Testis (tissue), 5 donors: ENCODE measurements around the gene CD4. TPM values are rescaled to one million over a fixed set of nuclear protein-coding genes. Genes with fewer than 3 reads are reported as not detected.
A peak's percentile ranks its signal among the peaks of the same experiment; 100 is the strongest.
"Not testable (repeated sequence)": the region's sequence is repeated elsewhere in the genome, so short reads cannot be mapped to it uniquely, and the experiment has no call there.

Experiments
- DNase-seq: peaks from one replicate; pipeline ENCODE4 v3.0.0-alpha.2; 2019
- H3K27ac ChIP-seq, 2 donors: fragments of 200-600 bp; sonication (generic); one replicate each; pipeline ENCODE4 v1.5.1; 2019
- H3K27me3 ChIP-seq: fragments of 200-600 bp; sonication (generic); one replicate; pipeline ENCODE4 v1.5.1; 2019
- H3K36me3 ChIP-seq: fragments of 200-600 bp; sonication (generic); one replicate; pipeline ENCODE4 v1.5.1; 2017; ENCODE audit warnings: low read depth; ENCODE audit errors: missing control alignments
- H3K4me1 ChIP-seq: fragments of 200-600 bp; sonication (generic); one replicate; pipeline ENCODE4 v1.5.1; 2019
- H3K4me3 ChIP-seq, 2 donors: fragments of 200-600 bp; sonication (generic); one replicate each; pipeline ENCODE4 v1.5.1; 2017 to 2019
- H3K9me3 ChIP-seq: fragments of 200-600 bp; sonication (generic); one replicate; pipeline ENCODE4 v1.5.1; 2017
- POLR2A ChIP-seq: fragments of 450-650 bp; IDR thresholded peaks from one replicate; pipeline ENCODE4 v1.6.1; 2017; ENCODE audit warnings: antibody characterized with exemption, mild to moderate bottlenecking, moderate library complexity
- WGBS, 2 donors: methylation state at CpG; one replicate each; pipeline ENCODE4 v1.1.5; 2018; 5-methylcytosine and 5-hydroxymethylcytosine counted together
- intact Hi-C: fragments of 100-400 bp; cut with DNase I; formaldehyde crosslinking; loops from one replicate; pipeline ENCODE4 v1.15.1; 2023; ENCODE audit warnings: low total_unique reads
- long read RNA-seq, 2 donors: transcript quantifications; one replicate each; lab custom pipeline, GENCODE V29; 2026
- polyA plus RNA-seq: library from polyadenylated mRNA; stranded (reverse); fragments of 350-450 nt; fragmentation: Illumina TruSeq; extraction: RNeasy Lipid Tissue Mini Kit (QIAGEN cat#74804); gene quantifications from one replicate; pipeline ENCODE4 v1.2.3, GENCODE V29; 2014; ENCODE audit warnings: low read depth, low replicate concordance; ENCODE audit not compliant: insufficient read depth
- total RNA-seq, 2 donors: library from RNA; depleted of rRNA; stranded (reverse); fragments of >200 nt; gene quantifications; one replicate each; pipeline ENCODE4 v1.2.3, GENCODE V29; 2016
- TF ChIP-seq, protein P1 (sequence below), 3 experiments: fragments of 450-650 bp in 2 of 3; fragments of 200-600 bp in 1 of 3; sonication (generic) in 1 of 3; IDR thresholded peaks; one replicate each; pipeline ENCODE4 v1.5.1; 2016 to 2019; ENCODE audit warnings: antibody characterized with exemption in 3 of 3, mild to moderate bottlenecking in 2 of 3, moderate library complexity in 1 of 3

Gene CD4
- total RNA-seq (1 to 10 TPM; 2.0 to 4.5 TPM), polyA plus RNA-seq (22.2 TPM)
- long read RNA-seq, donor 1, partial matches to known transcripts: 0 of 1 reads
- long read RNA-seq, donor 1, other reads (novel, unspliced or antisense): 0 of 1 reads
- long read RNA-seq, donor 2: 0 reads

- Histone ChIP-seq H3K4me3 (no peak within 1 kb of the TSS), H3K36me3 (no peaks in the 10 kb centered on the region), H3K27ac (peak within 1 kb of the TSS; percentile 44 to 67), H3K27me3 (no peaks in the 10 kb centered on the region), H3K9me3 (no peaks in the 10 kb centered on the region), H3K4me1 (peaks cover 20% of the 10 kb centered on the region)
- TF ChIP-seq, protein P1, sequence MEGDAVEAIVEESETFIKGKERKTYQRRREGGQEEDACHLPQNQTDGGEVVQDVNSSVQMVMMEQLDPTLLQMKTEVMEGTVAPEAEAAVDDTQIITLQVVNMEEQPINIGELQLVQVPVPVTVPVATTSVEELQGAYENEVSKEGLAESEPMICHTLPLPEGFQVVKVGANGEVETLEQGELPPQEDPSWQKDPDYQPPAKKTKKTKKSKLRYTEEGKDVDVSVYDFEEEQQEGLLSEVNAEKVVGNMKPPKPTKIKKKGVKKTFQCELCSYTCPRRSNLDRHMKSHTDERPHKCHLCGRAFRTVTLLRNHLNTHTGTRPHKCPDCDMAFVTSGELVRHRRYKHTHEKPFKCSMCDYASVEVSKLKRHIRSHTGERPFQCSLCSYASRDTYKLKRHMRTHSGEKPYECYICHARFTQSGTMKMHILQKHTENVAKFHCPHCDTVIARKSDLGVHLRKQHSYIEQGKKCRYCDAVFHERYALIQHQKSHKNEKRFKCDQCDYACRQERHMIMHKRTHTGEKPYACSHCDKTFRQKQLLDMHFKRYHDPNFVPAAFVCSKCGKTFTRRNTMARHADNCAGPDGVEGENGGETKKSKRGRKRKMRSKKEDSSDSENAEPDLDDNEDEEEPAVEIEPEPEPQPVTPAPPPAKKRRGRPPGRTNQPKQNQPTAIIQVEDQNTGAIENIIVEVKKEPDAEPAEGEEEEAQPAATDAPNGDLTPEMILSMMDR (IDR thresholded peaks at IDR 0.05): no peak
- TF ChIP-seq POLR2A: no peak
- DNase-seq: peak; percentile 61
- intact Hi-C loops: no loop called here
- WGBS, 2 donors: 69 to 72% methylated on average over 13 to 18 of the region's 18 CpGs
These were observed at the start of gene CD4 for GRCh38 chr12:6788972-6789924. TSS of gene CD4 (plus strand) at chr12:6789528. CDS start at chr12:6800139, 10,611 bp downstream.

DNA sequence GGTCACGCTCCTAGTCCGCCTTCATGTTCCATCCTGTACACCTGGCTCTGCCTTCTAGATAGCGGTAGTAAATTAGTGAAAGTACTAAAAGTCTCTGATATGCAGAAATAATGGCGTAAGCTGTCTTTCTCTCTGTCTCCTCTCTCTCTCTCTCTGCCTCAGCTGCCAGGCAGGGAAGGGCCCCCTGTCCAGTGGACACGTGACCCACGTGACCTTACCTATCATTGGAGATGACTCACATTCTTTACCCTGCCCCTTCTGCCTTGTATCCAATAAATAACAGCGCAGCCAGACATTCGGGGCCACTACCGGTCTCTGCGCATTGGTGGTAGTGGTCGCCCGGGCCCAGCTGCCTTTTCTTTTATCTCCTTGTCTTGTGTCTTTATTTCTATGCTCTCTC is 47.2 kb upstream of the CD4 start:
- H3K36me3 ChIP-seq, intact Hi-C loops, H3K4me1 ChIP-seq, DNase-seq, H3K27ac ChIP-seq, H3K27me3 ChIP-seq, H3K4me3 ChIP-seq, H3K9me3 ChIP-seq: not testable (repeated sequence)
- WGBS, 2 donors: 67 to 73% methylated on average over 12 of the region's 12 CpGs

GRCh38 chr12:6742834-6743233 is 46.5 kb upstream of the CD4 start:
- Histone ChIP-seq H3K36me3 (no peaks in the 10 kb centered on the region), H3K27me3 (no peaks in the 10 kb centered on the region), H3K9me3 (no peaks in the 10 kb centered on the region), H3K4me1 (no peaks in the 10 kb centered on the region), H3K27ac (no peak overlapping the region), H3K4me3 (no peak overlapping the region)
- DNase-seq: no peak
- intact Hi-C loops: no loop called here
- 82 to 85% methylated on average over 3 of the region's 3 CpGs for WGBS, 2 donors
- TF ChIP-seq POLR2A: no peak
- TF ChIP-seq, protein P1 (IDR thresholded peaks at IDR 0.05): no peak

DNA sequence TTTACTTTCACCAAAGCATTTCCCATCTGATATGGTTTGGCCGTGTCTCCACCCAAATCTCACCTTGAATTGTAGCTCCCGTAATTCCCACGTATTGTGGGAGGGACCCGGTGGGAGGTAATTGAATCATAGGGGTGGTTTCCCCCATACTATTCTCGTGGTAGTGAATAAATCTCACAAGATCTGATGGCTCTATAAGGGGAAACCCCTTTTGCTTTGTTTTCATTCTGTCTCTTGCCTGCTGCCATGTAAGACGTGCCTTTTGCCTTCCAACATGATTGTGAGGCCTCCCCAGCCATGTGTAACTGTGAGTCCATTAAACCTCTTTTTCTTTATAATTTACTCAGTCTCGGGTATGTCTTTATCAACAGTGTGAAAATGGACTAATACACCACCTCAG is 46.0 kb upstream of the CD4 start:
- intact Hi-C loops, H3K4me3 ChIP-seq, H3K36me3 ChIP-seq, H3K9me3 ChIP-seq, H3K27me3 ChIP-seq, H3K27ac ChIP-seq, H3K4me1 ChIP-seq, DNase-seq: not testable (repeated sequence)
- 74 to 81% methylated on average over 7 of the region's 7 CpGs for WGBS, 2 donors

- Histone ChIP-seq H3K36me3 (no peaks in the 10 kb centered on the region), H3K27ac (no peak overlapping the region), H3K4me3 (no peak overlapping the region), H3K27me3 (no peaks in the 10 kb centered on the region), H3K4me1 (no peaks in the 10 kb centered on the region), H3K9me3 (no peaks in the 10 kb centered on the region)
- no peak for DNase-seq
- 70 to 76% methylated on average over 12 to 13 of the region's 13 CpGs for WGBS, 2 donors
- intact Hi-C loops: no loop called here
- TF ChIP-seq, protein P1 (IDR thresholded peaks at IDR 0.05): no peak
These were observed 43.4 kb upstream of the CD4 start for GRCh38 chr12:6745741-6746525.
